ENCODE measurements around the gene LGALS12. TPM values are rescaled to one million over a fixed set of nuclear protein-coding genes. Genes with fewer than 3 reads are reported as not detected.

LGALS12 gene
- total RNA-seq, 1 donor from 2014 or later, result 0.25 TPM

- intact Hi-C loops (cut with micrococcal nuclease), result no loop called here
- no peak for DNase-seq
- no peak for TF ChIP-seq CTCF (IDR thresholded peaks at IDR 0.05; ENCODE audit: borderline replicate concordance)
- Histone ChIP-seq H3K4me3 (no peak overlapping the region), H3K36me3 (no peaks in the 10 kb centered on the region), H3K27me3 (ENCODE audit: low read depth) (no peaks in the 10 kb centered on the region), H3K9me3 (replicated peaks) (no peaks in the 10 kb centered on the region), H3K4me1 (peaks cover 14% of the 10 kb centered on the region), H3K27ac (replicated peaks) (no peak overlapping the region)
Observed at GRCh38 chr11:63532117-63532516, 26.2 kb downstream of the LGALS12 start.

GRCh38 chr11:63532799-63533475 is 27.1 kb downstream of the LGALS12 start:
- H3K27me3 ChIP-seq (ENCODE audit: low read depth), result no peaks in the 10 kb centered on the region
- intact Hi-C loops (cut with micrococcal nuclease), result no loop called here
- no peak overlapping the region for H3K27ac ChIP-seq (replicated peaks)
- no peaks in the 10 kb centered on the region for H3K36me3 ChIP-seq
- DNase-seq, result no peak
- no peaks in the 10 kb centered on the region for H3K9me3 ChIP-seq (replicated peaks)
- peaks cover 22% of the 10 kb centered on the region for H3K4me1 ChIP-seq
- H3K4me3 ChIP-seq, result no peak overlapping the region
- no peak for TF ChIP-seq CTCF (IDR thresholded peaks at IDR 0.05; ENCODE audit: borderline replicate concordance)

- Histone ChIP-seq H3K36me3 (no peaks in the 10 kb centered on the region), H3K27me3 (ENCODE audit: low read depth) (no peaks in the 10 kb centered on the region), H3K4me3 (no peak overlapping the region), H3K4me1 (peaks cover 32% of the 10 kb centered on the region), H3K27ac (replicated peaks) (no peak overlapping the region), H3K9me3 (replicated peaks) (no peaks in the 10 kb centered on the region)
- intact Hi-C loops (cut with micrococcal nuclease), result no loop called here
- DNase-seq, result no peak
- TF ChIP-seq CTCF (IDR thresholded peaks at IDR 0.05; ENCODE audit: borderline replicate concordance), result no peak
Observed at GRCh38 chr11:63534076-63534475, 28.2 kb downstream of the LGALS12 start.

GRCh38 chr11:63534895-63535461 is 29.1 kb downstream of the LGALS12 start:
- DNase-seq, result no peak
- intact Hi-C loops (cut with micrococcal nuclease), result no loop called here
- H3K4me3 ChIP-seq, result no peak overlapping the region
- no peaks in the 10 kb centered on the region for H3K27me3 ChIP-seq (ENCODE audit: low read depth)
- H3K4me1 ChIP-seq, result peaks cover 32% of the 10 kb centered on the region
- H3K27ac ChIP-seq (replicated peaks), result no peak overlapping the region
- H3K36me3 ChIP-seq, result no peaks in the 10 kb centered on the region
- no peak for TF ChIP-seq CTCF (IDR thresholded peaks at IDR 0.05; ENCODE audit: borderline replicate concordance)
- H3K9me3 ChIP-seq (replicated peaks), result no peaks in the 10 kb centered on the region

- no peak for TF ChIP-seq CTCF (IDR thresholded peaks at IDR 0.05; ENCODE audit: borderline replicate concordance)
- Histone ChIP-seq H3K27me3 (ENCODE audit: low read depth) (no peaks in the 10 kb centered on the region), H3K4me1 (peaks cover 32% of the 10 kb centered on the region), H3K9me3 (replicated peaks) (no peaks in the 10 kb centered on the region), H3K4me3 (no peak overlapping the region), H3K36me3 (no peaks in the 10 kb centered on the region), H3K27ac (replicated peaks) (no peak overlapping the region)
- no peak for DNase-seq
- intact Hi-C loops (cut with micrococcal nuclease), result no loop called here
Observed at GRCh38 chr11:63535734-63536133, 29.9 kb downstream of the LGALS12 start.

Data from left ventricle myocardium inferior (tissue), 1 donor.